GM21786 (cell line): ENCODE data around the gene NR1D1.
"Not testable (repeated sequence)": the region's sequence is repeated elsewhere in the genome, so short reads cannot be mapped to it uniquely, and the experiment has no call there.

Experiments used
- ATAC-seq: cut with Tn5 transposase; IDR thresholded peaks from one replicate; pipeline ENCODE4 v1.9.1; 2021; ENCODE audit not compliant: unreplicated experiment

NR1D1 gene

GRCh38 chr17:40100419-40100668, at the start of gene NR1D1:
Gene NR1D1 (minus strand): TSS chr17:40100589. CDS start chr17:40100094, 495 bp downstream.
- no peak for ATAC-seq

GRCh38 chr17:40148527-40148926, 48.1 kb upstream of the NR1D1 start:
- no peak for ATAC-seq

- no peak for ATAC-seq
These were observed 45.1 kb upstream of the NR1D1 start for GRCh38 chr17:40145476-40145875.

- ATAC-seq: not testable (repeated sequence)
These were observed 42.8 kb upstream of the NR1D1 start for GRCh38 chr17:40143166-40143565.

- ATAC-seq: no peak
These were observed 39.2 kb upstream of the NR1D1 start for GRCh38 chr17:40139566-40140058.

GRCh38 chr17:40135817-40136216, 35.4 kb upstream of the NR1D1 start:
- ATAC-seq: no peak

GRCh38 chr17:40134184-40134583, 33.8 kb upstream of the NR1D1 start:
- no peak for ATAC-seq

- ATAC-seq: no peak
These were observed 30.1 kb upstream of the NR1D1 start for GRCh38 chr17:40130352-40131042.

GRCh38 chr17:40129498-40129897, 29.1 kb upstream of the NR1D1 start:
- no peak for ATAC-seq

GRCh38 chr17:40124279-40125141, 24.1 kb upstream of the NR1D1 start:
- no peak for ATAC-seq

- ATAC-seq: no peak
These were observed 23.4 kb upstream of the NR1D1 start for GRCh38 chr17:40123811-40124114.

- no peak for ATAC-seq
These were observed 22.8 kb upstream of the NR1D1 start for GRCh38 chr17:40122999-40123810.

- ATAC-seq: peak; percentile 17
These were observed 22.0 kb upstream of the NR1D1 start for GRCh38 chr17:40122136-40122998.

- ATAC-seq: peak; percentile 47
These were observed 21.1 kb upstream of the NR1D1 start, which contains the start of gene MSL1 for GRCh38 chr17:40121181-40122135. Gene MSL1 (plus strand): TSS chr17:40121971. CDS start chr17:40122613, 642 bp downstream.

- no peak for ATAC-seq
These were observed 14.7 kb upstream of the NR1D1 start for GRCh38 chr17:40115101-40115436.

- no peak for ATAC-seq
These were observed 13.5 kb upstream of the NR1D1 start for GRCh38 chr17:40113907-40114245.

- peak; percentile 89 for ATAC-seq
These were observed 12.9 kb upstream of the NR1D1 start for GRCh38 chr17:40113110-40113906.

- ATAC-seq: no peak
These were observed 12.3 kb upstream of the NR1D1 start for GRCh38 chr17:40112718-40113109.

- ATAC-seq: no peak
These were observed 11.9 kb upstream of the NR1D1 start for GRCh38 chr17:40112191-40112711.
